Neural cell (in vitro differentiated cells): ENCODE results near the gene RUNX1.

ENCODE experiments used
- CTCF ChIP-seq: fragments of 450-650 bp; IDR thresholded peaks from 2 replicates; pipeline ENCODE4 v1.5.1; 2014; ENCODE audit warnings: antibody characterized with exemption, mild to moderate bottlenecking, moderate library complexity; ENCODE audit not compliant: poor library complexity, severe bottlenecking
- EP300 ChIP-seq: fragments of 450-650 bp; conservative IDR thresholded peaks from 2 replicates; pipeline ENCODE4 v1.6.1; 2014; ENCODE audit warnings: antibody characterized with exemption, mild to moderate bottlenecking, moderate library complexity; ENCODE audit not compliant: poor library complexity, severe bottlenecking
- EZH2 ChIP-seq: fragments of 200-600, 300-800 bp; shearing (Covaris generic), sonication (generic); IDR thresholded peaks from 2 replicates; pipeline ENCODE4 v1.6.1; 2014; ENCODE audit warnings: antibody characterized with exemption, low read length, borderline replicate concordance, mild to moderate bottlenecking; ENCODE audit not compliant: insufficient read depth, poor library complexity, severe bottlenecking
- POLR2AphosphoS5 ChIP-seq: IDR thresholded peaks from 2 replicates; pipeline ENCODE4 v1.6.1; 2012
- RAD21 ChIP-seq: fragments of 450-650 bp; conservative IDR thresholded peaks from 2 replicates; pipeline ENCODE4 v1.6.1; 2014; ENCODE audit warnings: antibody characterized with exemption, mild to moderate bottlenecking, moderate library complexity

GRCh38 chr21:35043549-35043948 lies 5.6 kb downstream of the RUNX1 start:
- TF ChIP-seq EP300, result no peak
- TF ChIP-seq CTCF, result no peak
- no peak for TF ChIP-seq POLR2AphosphoS5
- TF ChIP-seq EZH2, result no peak
- TF ChIP-seq RAD21, result no peak
